ENCODE results near the gene ISY1.

DNA sequence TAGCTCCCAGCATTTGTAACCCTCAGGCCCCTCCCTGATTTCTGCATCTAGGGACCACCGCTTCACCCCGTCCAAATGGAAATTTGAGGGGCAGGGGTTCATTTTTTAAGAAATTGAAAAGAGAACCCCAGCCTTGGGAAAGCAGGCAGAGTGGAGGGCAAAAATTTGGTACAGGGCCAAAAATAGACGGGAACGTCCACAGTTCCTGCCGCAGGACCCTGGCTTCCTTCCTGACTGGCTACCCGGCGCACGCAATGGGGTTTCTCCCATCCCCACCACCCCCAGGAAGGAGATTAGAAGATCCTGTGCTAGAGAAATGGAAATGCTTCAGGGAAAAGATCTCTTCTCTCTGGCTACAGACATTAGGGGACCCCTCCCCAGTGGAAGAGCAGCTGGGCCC, 79.4 kb downstream of the ISY1 start:
- TF ChIP-seq, protein P1, sequence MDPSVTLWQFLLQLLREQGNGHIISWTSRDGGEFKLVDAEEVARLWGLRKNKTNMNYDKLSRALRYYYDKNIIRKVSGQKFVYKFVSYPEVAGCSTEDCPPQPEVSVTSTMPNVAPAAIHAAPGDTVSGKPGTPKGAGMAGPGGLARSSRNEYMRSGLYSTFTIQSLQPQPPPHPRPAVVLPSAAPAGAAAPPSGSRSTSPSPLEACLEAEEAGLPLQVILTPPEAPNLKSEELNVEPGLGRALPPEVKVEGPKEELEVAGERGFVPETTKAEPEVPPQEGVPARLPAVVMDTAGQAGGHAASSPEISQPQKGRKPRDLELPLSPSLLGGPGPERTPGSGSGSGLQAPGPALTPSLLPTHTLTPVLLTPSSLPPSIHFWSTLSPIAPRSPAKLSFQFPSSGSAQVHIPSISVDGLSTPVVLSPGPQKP (IDR thresholded peaks at IDR 0.05; ENCODE audit: low read depth, low read length) = no peak
- TF ChIP-seq EHMT2 (IDR thresholded peaks at IDR 0.05; ENCODE audit: low read depth) (no peak), POLR2A (IDR thresholded peaks at IDR 0.05; ENCODE audit: low read length) (no peak), ZSCAN20 (CRISPR knock-in tag; IDR thresholded peaks at IDR 0.05) (no peak), RAD21 (conservative IDR thresholded peaks at IDR 0.05 in 1 of 2, IDR thresholded peaks at IDR 0.05 in 1 of 2) (no peak), MAZ (IDR thresholded peaks at IDR 0.05; ENCODE audit: borderline replicate concordance, low read depth, low read length) (no peak)
- TF ChIP-seq, protein P2, sequence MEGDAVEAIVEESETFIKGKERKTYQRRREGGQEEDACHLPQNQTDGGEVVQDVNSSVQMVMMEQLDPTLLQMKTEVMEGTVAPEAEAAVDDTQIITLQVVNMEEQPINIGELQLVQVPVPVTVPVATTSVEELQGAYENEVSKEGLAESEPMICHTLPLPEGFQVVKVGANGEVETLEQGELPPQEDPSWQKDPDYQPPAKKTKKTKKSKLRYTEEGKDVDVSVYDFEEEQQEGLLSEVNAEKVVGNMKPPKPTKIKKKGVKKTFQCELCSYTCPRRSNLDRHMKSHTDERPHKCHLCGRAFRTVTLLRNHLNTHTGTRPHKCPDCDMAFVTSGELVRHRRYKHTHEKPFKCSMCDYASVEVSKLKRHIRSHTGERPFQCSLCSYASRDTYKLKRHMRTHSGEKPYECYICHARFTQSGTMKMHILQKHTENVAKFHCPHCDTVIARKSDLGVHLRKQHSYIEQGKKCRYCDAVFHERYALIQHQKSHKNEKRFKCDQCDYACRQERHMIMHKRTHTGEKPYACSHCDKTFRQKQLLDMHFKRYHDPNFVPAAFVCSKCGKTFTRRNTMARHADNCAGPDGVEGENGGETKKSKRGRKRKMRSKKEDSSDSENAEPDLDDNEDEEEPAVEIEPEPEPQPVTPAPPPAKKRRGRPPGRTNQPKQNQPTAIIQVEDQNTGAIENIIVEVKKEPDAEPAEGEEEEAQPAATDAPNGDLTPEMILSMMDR (IDR thresholded peaks at IDR 0.05) = no peak
- TF ChIP-seq, protein P3, sequence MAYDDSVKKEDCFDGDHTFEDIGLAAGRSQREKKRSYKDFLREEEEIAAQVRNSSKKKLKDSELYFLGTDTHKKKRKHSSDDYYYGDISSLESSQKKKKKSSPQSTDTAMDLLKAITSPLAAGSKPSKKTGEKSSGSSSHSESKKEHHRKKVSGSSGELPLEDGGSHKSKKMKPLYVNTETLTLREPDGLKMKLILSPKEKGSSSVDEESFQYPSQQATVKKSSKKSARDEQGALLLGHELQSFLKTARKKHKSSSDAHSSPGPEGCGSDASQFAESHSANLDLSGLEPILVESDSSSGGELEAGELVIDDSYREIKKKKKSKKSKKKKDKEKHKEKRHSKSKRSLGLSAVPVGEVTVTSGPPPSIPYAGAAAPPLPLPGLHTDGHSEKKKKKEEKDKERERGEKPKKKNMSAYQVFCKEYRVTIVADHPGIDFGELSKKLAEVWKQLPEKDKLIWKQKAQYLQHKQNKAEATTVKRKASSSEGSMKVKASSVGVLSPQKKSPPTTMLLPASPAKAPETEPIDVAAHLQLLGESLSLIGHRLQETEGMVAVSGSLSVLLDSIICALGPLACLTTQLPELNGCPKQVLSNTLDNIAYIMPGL (CRISPR knock-in tag; IDR thresholded peaks at IDR 0.05; ENCODE audit: borderline replicate concordance) = no peak
